ENCODE results near the gene MYRFL.
A peak's percentile ranks its signal among the peaks of the same experiment; 100 is the strongest.
"Not testable (repeated sequence)": the region's sequence is repeated elsewhere in the genome, so short reads cannot be mapped to it uniquely, and the experiment has no call there.

Gene MYRFL

GRCh38 chr12:69994086-69994485, 169.1 kb downstream of the MYRFL start:
- not testable (repeated sequence) for DNase-seq

- DNase-seq = no peak
Measured at GRCh38 chr12:69994724-69995173, 169.7 kb downstream of the MYRFL start.

- no peak for DNase-seq
Measured at GRCh38 chr12:69996241-69996640, 171.2 kb downstream of the MYRFL start.

DNA sequence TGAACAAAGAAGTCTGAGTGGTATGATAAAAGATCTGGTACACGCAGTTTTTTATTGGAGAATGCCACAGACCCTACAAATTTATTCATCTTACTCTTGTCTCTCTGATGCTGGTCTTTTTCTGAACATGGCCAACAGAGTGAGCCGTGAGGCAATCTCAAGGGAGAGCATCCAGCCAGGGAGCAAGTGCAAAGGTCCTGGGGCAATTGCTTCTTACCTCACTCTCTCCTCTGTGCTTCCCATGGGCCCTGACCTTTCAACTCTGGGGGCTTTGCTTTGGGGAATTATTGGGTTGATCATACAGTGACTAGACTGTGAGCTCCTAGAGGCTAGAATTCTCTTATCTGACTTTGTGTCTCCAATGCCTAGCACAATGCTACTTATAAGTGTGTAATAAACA, 171.7 kb downstream of the MYRFL start:
- no peak for DNase-seq

DNA sequence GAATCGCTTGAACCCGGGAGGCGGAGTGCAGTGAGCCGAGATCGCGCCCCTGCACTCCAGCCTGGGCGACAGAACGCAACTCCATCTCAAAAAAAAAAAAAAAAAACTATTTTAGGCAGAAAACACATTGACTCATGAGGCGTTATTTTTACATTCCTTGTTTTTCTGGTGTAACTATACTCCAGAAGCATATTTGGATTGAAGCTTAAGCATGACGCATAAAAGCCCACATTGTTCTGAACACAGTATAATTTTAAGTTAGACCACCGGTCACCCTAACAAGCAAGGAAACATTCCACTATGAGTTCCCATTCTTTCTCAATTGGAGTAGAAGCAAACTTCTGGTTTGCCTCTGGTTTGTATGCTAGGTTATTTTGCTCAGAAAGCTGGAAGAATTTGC, 173.0 kb downstream of the MYRFL start:
- no peak for DNase-seq

GRCh38 chr12:69998922-69999321, 173.9 kb downstream of the MYRFL start:
- no peak for DNase-seq

DNA sequence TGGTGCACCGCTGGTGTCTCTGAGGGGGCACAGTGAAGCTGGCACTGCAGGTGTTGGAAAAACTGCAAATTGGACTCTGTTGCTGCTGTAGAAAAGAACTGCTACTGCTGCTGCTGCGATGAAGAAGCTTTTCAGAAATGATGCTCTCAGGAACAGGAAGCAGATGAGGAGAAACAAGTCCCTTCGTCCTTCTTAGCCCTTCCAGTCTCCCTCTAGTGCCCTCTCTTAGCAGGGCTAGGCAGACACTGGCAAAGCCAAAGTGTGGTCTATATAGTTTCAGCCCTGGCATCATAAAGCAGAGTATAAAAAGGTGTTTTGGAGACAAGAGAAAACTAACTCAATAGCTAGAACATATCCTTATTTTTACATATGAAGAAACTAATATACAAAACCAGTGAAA, 174.5 kb downstream of the MYRFL start:
- DNase-seq = no peak

DNA sequence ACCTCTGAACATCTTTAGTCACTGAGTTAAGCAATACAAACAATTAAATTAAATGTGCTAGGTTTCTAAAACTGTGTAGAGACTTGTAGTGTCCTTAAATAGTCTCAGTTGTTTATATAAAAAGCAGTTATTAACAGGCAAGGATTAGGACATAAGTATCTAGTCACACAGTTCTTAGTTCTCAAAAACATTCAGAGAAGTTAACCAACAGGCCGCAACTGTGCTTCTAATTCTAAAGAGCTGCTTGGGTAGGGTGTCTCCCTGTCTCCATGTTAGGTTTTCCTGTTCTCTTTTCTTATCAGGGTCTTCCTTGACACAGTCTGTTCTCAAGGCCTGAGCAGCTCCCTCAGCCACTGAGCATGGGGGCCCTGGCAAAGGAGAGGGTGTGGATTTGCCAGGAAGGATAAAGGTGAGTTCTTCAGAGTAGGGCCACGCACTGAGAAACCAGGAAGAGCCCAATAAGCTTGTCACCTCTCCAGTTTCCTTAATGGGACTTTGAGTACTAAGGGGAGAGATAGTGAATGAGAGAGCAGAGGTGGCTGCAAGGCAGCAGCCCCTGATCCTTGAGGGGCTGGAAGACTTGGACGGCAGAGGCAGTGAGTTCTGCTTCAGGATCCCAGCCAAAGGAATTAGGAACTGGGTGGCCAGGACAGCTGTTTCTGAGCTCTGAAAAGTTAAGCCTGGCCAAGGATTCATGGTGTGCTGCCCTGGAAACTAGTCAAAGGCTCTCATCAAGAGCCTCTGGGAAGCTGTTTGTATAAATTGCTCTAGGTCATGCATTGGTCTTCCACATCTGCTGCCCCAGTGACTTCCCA, 177.3 kb downstream of the MYRFL start:
- DNase-seq = no peak

DNA sequence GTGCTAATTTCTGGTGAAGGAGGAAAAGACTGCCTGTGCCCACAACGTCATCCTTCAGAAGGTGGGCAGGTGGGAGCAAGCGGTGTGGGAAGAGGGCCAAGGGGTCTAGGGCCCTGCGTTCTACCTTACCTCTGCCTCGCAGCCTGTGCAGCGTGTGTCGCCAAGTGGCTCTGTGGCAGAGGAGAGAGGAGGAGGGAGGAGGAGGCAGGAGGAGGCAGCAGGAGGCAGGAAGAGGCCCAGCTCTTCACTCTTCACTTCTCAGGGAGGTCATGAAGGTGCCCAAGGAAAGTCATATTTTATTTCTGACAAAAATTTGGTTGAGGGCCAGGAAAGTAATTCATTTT, 177.9 kb downstream of the MYRFL start:
- no peak for DNase-seq

GRCh38 chr12:70005864-70006618, 181.0 kb downstream of the MYRFL start:
- no peak for DNase-seq

DNA sequence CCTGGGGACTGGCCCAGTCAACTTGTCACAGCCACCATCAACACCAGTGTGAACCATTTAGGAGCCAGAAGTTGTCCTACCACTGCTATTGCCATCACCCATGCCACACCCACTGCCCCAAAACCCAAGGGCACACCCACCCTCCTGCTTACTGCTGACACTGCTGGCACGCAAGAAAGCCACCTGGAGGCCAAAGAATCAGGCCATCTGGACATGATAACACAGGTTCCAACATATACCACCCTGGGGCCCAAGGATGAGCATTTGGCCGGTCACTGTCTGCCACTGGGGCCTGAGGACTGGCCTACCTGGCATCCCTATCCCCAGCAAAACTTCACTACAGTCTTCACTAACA, 181.6 kb downstream of the MYRFL start:
- no peak for DNase-seq

GRCh38 chr12:70007687-70008086, 182.7 kb downstream of the MYRFL start:
- peak; percentile 38 for DNase-seq

Data from NCI-H2171 (cell line).